Stomach (tissue), 4 donors: ENCODE results near the gene C22orf15.

Experiments
- POLR2A ChIP-seq, 4 donors: fragments of 450-650 bp; IDR thresholded peaks; one replicate each; pipeline ENCODE4 v1.6.1; 2016; ENCODE audit warnings: antibody characterized with exemption in 4 of 4, control low read depth in 2 of 4, mild to moderate bottlenecking in 1 of 4, moderate library complexity in 1 of 4
- POLR2AphosphoS5 ChIP-seq, 3 donors: sonication (generic); formaldehyde crosslinking; IDR thresholded peaks; one replicate each; pipeline ENCODE4 v1.6.1; 2016; ENCODE audit warnings: antibody characterized with exemption in 3 of 3

DNA sequence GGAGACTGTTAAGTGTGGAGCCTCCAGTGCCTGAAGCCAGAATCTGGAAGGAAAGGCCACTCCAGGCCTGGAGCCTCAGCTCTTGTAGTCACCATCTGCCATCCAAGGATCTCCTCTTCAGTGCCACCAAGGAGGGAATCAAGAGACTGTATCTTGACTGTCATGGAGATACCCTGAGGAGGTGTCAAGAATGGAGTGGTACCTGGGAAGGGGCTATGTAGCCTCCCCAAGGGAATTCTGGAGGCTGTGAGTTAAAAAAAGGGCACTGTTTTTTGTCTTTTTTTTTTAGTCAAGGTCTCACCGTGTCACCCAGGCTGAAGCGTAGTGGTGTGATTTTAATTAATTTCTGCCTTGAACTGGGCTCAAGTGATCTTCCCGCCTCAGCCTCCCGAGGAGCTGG, 3.2 kb upstream of the C22orf15 start:
- no peak for TF ChIP-seq POLR2AphosphoS5 (IDR thresholded peaks at IDR 0.05)
- no peak for TF ChIP-seq POLR2A (IDR thresholded peaks at IDR 0.05)
